ENCODE measurements around the gene HSFX2.
"Not testable (repeated sequence)": the region's sequence is repeated elsewhere in the genome, so short reads cannot be mapped to it uniquely, and the experiment has no call there.

- TF ChIP-seq FOXP2 (optimal IDR thresholded peaks at IDR 0.05; ENCODE audit: control extremely low read depth, extremely low read length, insufficient read depth); POLR2AphosphoS5 (IDR thresholded peaks at IDR 0.05; ENCODE audit: borderline replicate concordance, low read depth, low read length): not testable (repeated sequence)
Measured at GRCh38 chrX:149549701-149550100, 45.4 kb downstream of the HSFX2 start, which contains the start of gene HSFX3.
